ENCODE data around the gene TNFSF18. TPM values are rescaled to one million over a fixed set of nuclear protein-coding genes. Genes with fewer than 3 reads are reported as not detected.

Gene TNFSF18
- polyA plus RNA-seq, 1 experiment: 8.8 TPM

GRCh38 chr1:173042806-173043205 is 7.9 kb downstream of the TNFSF18 start:
- POLR2A ChIA-PET: no interaction called here
- Histone ChIP-seq H3K4me3 (ENCODE audit: low read depth, low read length) (no peak overlapping the region), H3K27me3 (ENCODE audit: control insufficient read depth, insufficient read depth, low read length) (no peaks in the 10 kb centered on the region), H3K36me3 (ENCODE audit: control insufficient read depth, insufficient read depth, low read length) (no peaks in the 10 kb centered on the region)
- CTCF ChIA-PET: no interaction called here
- no peak for TF ChIP-seq CTCF (IDR thresholded peaks at IDR 0.05; ENCODE audit: insufficient read depth, low read depth, low read length)
- DNase-seq (ENCODE audit: low read depth): no peak

GRCh38 chr1:173039626-173040025 is 11.1 kb downstream of the TNFSF18 start:
- H3K27me3 ChIP-seq (ENCODE audit: control insufficient read depth, insufficient read depth, low read length): no peaks in the 10 kb centered on the region
- no peaks in the 10 kb centered on the region for H3K36me3 ChIP-seq (ENCODE audit: control insufficient read depth, insufficient read depth, low read length)
- ChIA-PET POLR2A (no interaction called here), CTCF (interaction anchor here (1.1 kb wide), 2 partner anchors 9 to 216 kb away, joined by 4 read pairs; no protein-coding TSS in a partner anchor)
- H3K4me3 ChIP-seq (ENCODE audit: low read depth, low read length): no peak overlapping the region
- no peak for DNase-seq (ENCODE audit: low read depth)
- no peak for TF ChIP-seq CTCF (IDR thresholded peaks at IDR 0.05; ENCODE audit: insufficient read depth, low read depth, low read length)

- H3K4me3 ChIP-seq (ENCODE audit: low read depth, low read length): no peak overlapping the region
- ChIA-PET POLR2A (no interaction called here), CTCF (interaction anchor here (1.1 kb wide), 1 partner anchor 217 kb away, joined by 4 read pairs; no protein-coding TSS in a partner anchor)
- no peak for TF ChIP-seq CTCF (IDR thresholded peaks at IDR 0.05; ENCODE audit: insufficient read depth, low read depth, low read length)
- no peaks in the 10 kb centered on the region for H3K27me3 ChIP-seq (ENCODE audit: control insufficient read depth, insufficient read depth, low read length)
- no peak for DNase-seq (ENCODE audit: low read depth)
- no peaks in the 10 kb centered on the region for H3K36me3 ChIP-seq (ENCODE audit: control insufficient read depth, insufficient read depth, low read length)
These were observed 11.7 kb downstream of the TNFSF18 start for GRCh38 chr1:173038875-173039554.

- CTCF ChIA-PET: no interaction called here
- DNase-seq (ENCODE audit: low read depth): no peak
- POLR2A ChIA-PET: no interaction called here
- Histone ChIP-seq H3K4me3 (ENCODE audit: low read depth, low read length) (no peak overlapping the region), H3K27me3 (ENCODE audit: control insufficient read depth, insufficient read depth, low read length) (no peaks in the 10 kb centered on the region), H3K36me3 (ENCODE audit: control insufficient read depth, insufficient read depth, low read length) (no peaks in the 10 kb centered on the region)
- no peak for TF ChIP-seq CTCF (IDR thresholded peaks at IDR 0.05; ENCODE audit: insufficient read depth, low read depth, low read length)
These were observed 26.2 kb downstream of the TNFSF18 start for GRCh38 chr1:173024543-173024942.

GRCh38 chr1:173023343-173023742 is 27.4 kb downstream of the TNFSF18 start:
- Histone ChIP-seq H3K36me3 (ENCODE audit: control insufficient read depth, insufficient read depth, low read length) (no peaks in the 10 kb centered on the region), H3K27me3 (ENCODE audit: control insufficient read depth, insufficient read depth, low read length) (no peaks in the 10 kb centered on the region), H3K4me3 (ENCODE audit: low read depth, low read length) (no peak overlapping the region)
- ChIA-PET POLR2A (no interaction called here), CTCF (no interaction called here)
- TF ChIP-seq CTCF (IDR thresholded peaks at IDR 0.05; ENCODE audit: insufficient read depth, low read depth, low read length): no peak
- DNase-seq (ENCODE audit: low read depth): no peak

Measured in BJ (cell line).